Lung (tissue), 12 donors: Measurements from ENCODE around the gene DNAH12. TPM values are rescaled to one million over a fixed set of nuclear protein-coding genes. Genes with fewer than 3 reads are reported as not detected.
A peak's percentile ranks its signal among the peaks of the same experiment; 100 is the strongest.

Source experiments
- ATAC-seq: fragments of 200-7000 bp; cut with Tn5 transposase; one replicate; pipeline ENCODE4 v1.9.1; 2020; ENCODE audit warnings: moderate number of reproducible peaks; ENCODE audit not compliant: insufficient read depth, low FRiP score
- DNase-seq, 3 donors: peaks; one replicate each; pipeline ENCODE4 v3.0.0-alpha.2; 2013 to 2017
- H3K27ac ChIP-seq, 2 donors: one replicate each; pipeline ENCODE4 v1.5.1; 2013; ENCODE audit warnings: mild to moderate bottlenecking in 2 of 2, moderate library complexity in 2 of 2, control low read depth in 1 of 2, inconsistent platforms in 1 of 2, low read depth in 1 of 2, low read length in 1 of 2
- H3K27me3 ChIP-seq, 3 donors: one replicate each; pipeline ENCODE4 v1.5.1; 2013; ENCODE audit warnings: low read length in 2 of 3; ENCODE audit not compliant: control insufficient read depth in 3 of 3, insufficient read depth in 3 of 3
- H3K36me3 ChIP-seq, 4 donors: one replicate each; pipeline ENCODE4 v1.5.1; 2013; ENCODE audit warnings: low read length in 4 of 4, mild to moderate bottlenecking in 1 of 4, moderate library complexity in 1 of 4; ENCODE audit not compliant: control insufficient read depth in 4 of 4, insufficient read depth in 4 of 4
- H3K4me1 ChIP-seq, 5 donors: one replicate each; pipeline ENCODE4 v1.5.1; 2013; ENCODE audit warnings: low read length in 5 of 5, mild to moderate bottlenecking in 2 of 5, moderate library complexity in 1 of 5; ENCODE audit not compliant: control insufficient read depth in 5 of 5, insufficient read depth in 5 of 5
- H3K4me3 ChIP-seq: one replicate; pipeline ENCODE4 v1.5.1; 2013; ENCODE audit warnings: mild to moderate bottlenecking, control low read depth, moderate library complexity
- H3K9ac ChIP-seq, 2 donors: one replicate each; pipeline ENCODE4 v1.5.1; 2013; ENCODE audit warnings: low read length in 2 of 2, control low read depth in 1 of 2; ENCODE audit not compliant: insufficient read depth in 1 of 2
- H3K9me3 ChIP-seq, 4 donors: one replicate each; pipeline ENCODE4 v1.5.1; 2013; ENCODE audit warnings: low read length in 3 of 4, mild to moderate bottlenecking in 1 of 4, moderate library complexity in 1 of 4; ENCODE audit not compliant: control insufficient read depth in 4 of 4, insufficient read depth in 3 of 4
- WGBS, 2 donors: extraction: QIAGEN DNeasy Blood & Tissue Kit; methylation state at CpG; one replicate each; pipeline ENCODE4 v1.1.7; 2013; 5-methylcytosine and 5-hydroxymethylcytosine counted together
- polyA plus RNA-seq, 2 donors: library from polyadenylated mRNA; stranded (reverse); fragments of 200-250 nt; gene quantifications; one replicate each; pipeline ENCODE4 v1.2.1, GENCODE V29; 2013
- total RNA-seq, 2 donors: library from RNA; depleted of rRNA in 1 of 2; stranded (reverse); fragments of >200 nt in 1 of 2; gene quantifications; one replicate each; pipeline ENCODE4 v1.2.1, GENCODE V29; 2014 to 2021
- TF ChIP-seq, protein P1 (sequence below): IDR thresholded peaks from 2 replicates; pipeline ENCODE4 v1.5.1; 2012; ENCODE audit warnings: mild to moderate bottlenecking; ENCODE audit errors: control extremely low read depth, extremely low read depth
- donor health status: control.
- donor health status: control.
- donor health status: Bipolar disorder and iron deficiency.
- donor health status: healthy.
- donor health status: DM: yes; HTN: yes; CAD: no.

The DNAH12 gene
- total and polyA plus RNA-seq, 4 donors = 3.3 to 37.8 (median 10.7) TPM

DNA sequence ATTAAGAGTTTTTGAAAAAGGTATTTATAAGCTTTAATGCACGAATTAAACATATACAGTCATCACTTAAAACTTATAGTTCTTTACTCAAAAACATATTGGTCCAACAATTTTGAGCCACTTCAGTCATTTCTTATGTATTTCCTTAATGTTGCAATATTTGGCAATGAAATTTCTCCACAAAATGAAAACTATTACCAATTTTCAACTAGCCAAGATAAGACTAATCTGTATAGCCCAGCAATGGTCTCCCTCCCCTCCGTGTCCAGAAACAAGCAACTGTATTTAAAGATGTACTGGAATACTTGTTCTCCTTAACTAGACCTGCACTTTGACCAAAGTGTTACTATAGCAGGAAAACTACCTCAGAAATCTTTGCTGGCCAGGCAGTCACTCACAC, 43.8 kb upstream of the DNAH12 start:
- H3K36me3 ChIP-seq = peaks cover 2 to 10% (median 4%) of the 10 kb centered on the region in 4 donors
- no peak for DNase-seq

GRCh38 chr3:57586778-57587177, 42.6 kb upstream of the DNAH12 start:
- Histone ChIP-seq H3K4me1 (peaks cover 0 to 6% (median 0%) of the 10 kb centered on the region in 5 donors), H3K27ac (no peak overlapping the region), H3K9ac (no peak overlapping the region)

More for the DNA sequence above, 43.8 kb upstream of the DNAH12 start:
- Histone ChIP-seq H3K9me3 (no peaks in the 10 kb centered on the region), H3K27ac (no peak overlapping the region), H3K9ac (no peak overlapping the region), H3K4me1 (peaks cover 0 to 6% (median 2%) of the 10 kb centered on the region in 5 donors), H3K4me3 (no peak overlapping the region), H3K27me3 (no peaks in the 10 kb centered on the region)
- WGBS, 2 donors = 68 to 76% methylated on average over 2 of the region's 2 CpGs
- ATAC-seq = no peak
- TF ChIP-seq, protein P1, sequence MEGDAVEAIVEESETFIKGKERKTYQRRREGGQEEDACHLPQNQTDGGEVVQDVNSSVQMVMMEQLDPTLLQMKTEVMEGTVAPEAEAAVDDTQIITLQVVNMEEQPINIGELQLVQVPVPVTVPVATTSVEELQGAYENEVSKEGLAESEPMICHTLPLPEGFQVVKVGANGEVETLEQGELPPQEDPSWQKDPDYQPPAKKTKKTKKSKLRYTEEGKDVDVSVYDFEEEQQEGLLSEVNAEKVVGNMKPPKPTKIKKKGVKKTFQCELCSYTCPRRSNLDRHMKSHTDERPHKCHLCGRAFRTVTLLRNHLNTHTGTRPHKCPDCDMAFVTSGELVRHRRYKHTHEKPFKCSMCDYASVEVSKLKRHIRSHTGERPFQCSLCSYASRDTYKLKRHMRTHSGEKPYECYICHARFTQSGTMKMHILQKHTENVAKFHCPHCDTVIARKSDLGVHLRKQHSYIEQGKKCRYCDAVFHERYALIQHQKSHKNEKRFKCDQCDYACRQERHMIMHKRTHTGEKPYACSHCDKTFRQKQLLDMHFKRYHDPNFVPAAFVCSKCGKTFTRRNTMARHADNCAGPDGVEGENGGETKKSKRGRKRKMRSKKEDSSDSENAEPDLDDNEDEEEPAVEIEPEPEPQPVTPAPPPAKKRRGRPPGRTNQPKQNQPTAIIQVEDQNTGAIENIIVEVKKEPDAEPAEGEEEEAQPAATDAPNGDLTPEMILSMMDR = no peak

GRCh38 chr3:57583544-57583943, 39.4 kb upstream of the DNAH12 start:
- Histone ChIP-seq H3K4me1 (peaks cover 0 to 6% (median 0%) of the 10 kb centered on the region in 5 donors), H3K27ac (no peak overlapping the region), H3K9me3 (no peaks in the 10 kb centered on the region), H3K27me3 (no peaks in the 10 kb centered on the region), H3K36me3 (peaks cover 7 to 19% (median 11%) of the 10 kb centered on the region in 4 donors), H3K4me3 (no peak overlapping the region), H3K9ac (peak overlapping the region in 1 of 2 donors; percentile 23)
- ATAC-seq (no peak), DNase-seq (no peak)
- TF ChIP-seq, protein P1 = no peak
- 79 to 92% methylated on average over 2 of the region's 2 CpGs for WGBS, 2 donors

More at GRCh38 chr3:57586778-57587177, 42.6 kb upstream of the DNAH12 start:
- DNase-seq = no peak
- Histone ChIP-seq H3K4me3 (no peak overlapping the region), H3K36me3 (peaks cover 2 to 9% (median 8%) of the 10 kb centered on the region in 4 donors), H3K9me3 (no peaks in the 10 kb centered on the region), H3K27me3 (no peaks in the 10 kb centered on the region)
- ATAC-seq = no peak
- TF ChIP-seq, protein P1 = no peak
- 81 to 85% methylated on average over 6 of the region's 6 CpGs for WGBS, 2 donors
